Fibroblast of peridontal ligament (primary cell): Measurements from ENCODE around the gene ALPI.

Source experiments
- DNase-seq: peaks from one replicate; pipeline ENCODE4 v3.0.0-alpha.2; 2010; ENCODE audit errors: extremely low read depth

The ALPI gene

GRCh38 chr2:232460171-232460570, 4.2 kb downstream of the ALPI start:
- no peak for DNase-seq

GRCh38 chr2:232463701-232464543, 8.0 kb downstream of the ALPI start:
- DNase-seq = no peak

GRCh38 chr2:232464544-232464885, 8.6 kb downstream of the ALPI start:
- no peak for DNase-seq

GRCh38 chr2:232465061-232465460, 9.1 kb downstream of the ALPI start:
- DNase-seq = no peak

GRCh38 chr2:232466221-232466620, 10.3 kb downstream of the ALPI start:
- DNase-seq = no peak

- DNase-seq = peak; percentile 0
Observed at GRCh38 chr2:232473467-232473890, 17.5 kb downstream of the ALPI start.

GRCh38 chr2:232476045-232476444, 20.1 kb downstream of the ALPI start:
- DNase-seq = no peak

- no peak for DNase-seq
Observed at GRCh38 chr2:232476791-232477190, 20.8 kb downstream of the ALPI start.

- no peak for DNase-seq
Observed at GRCh38 chr2:232477751-232478510, 22.0 kb downstream of the ALPI start.

GRCh38 chr2:232478571-232479340, 22.8 kb downstream of the ALPI start:
- no peak for DNase-seq

GRCh38 chr2:232479341-232480200, 23.6 kb downstream of the ALPI start:
- no peak for DNase-seq

GRCh38 chr2:232480201-232481190, 24.5 kb downstream of the ALPI start:
- DNase-seq = no peak

GRCh38 chr2:232481322-232482140, 25.6 kb downstream of the ALPI start:
- DNase-seq = no peak

- DNase-seq = no peak
Observed at GRCh38 chr2:232482301-232483238, 26.6 kb downstream of the ALPI start.

- no peak for DNase-seq
Observed at GRCh38 chr2:232483311-232483922, 27.5 kb downstream of the ALPI start.

- no peak for DNase-seq
Observed at GRCh38 chr2:232483923-232484627, 28.1 kb downstream of the ALPI start.
